DOHH2 (cell line): ENCODE data around the gene ANKMY1.

ENCODE experiments used
- CTCF ChIP-seq: fragments of 200-600 bp; sonication (generic); IDR thresholded peaks from one replicate; pipeline ENCODE4 v1.5.1; 2014; ENCODE audit warnings: antibody characterized with exemption, mild to moderate bottlenecking, low read depth, low read length; ENCODE audit not compliant: poor library complexity, severe bottlenecking
- EZH2phosphoT487 ChIP-seq: fragments of 200-600 bp; sonication (generic); IDR thresholded peaks from 2 replicates; pipeline ENCODE4 v1.6.1; 2017; ENCODE audit warnings: borderline replicate concordance, mild to moderate bottlenecking, antibody characterized with exemption, low read length, moderate library complexity, mixed read lengths

DNA sequence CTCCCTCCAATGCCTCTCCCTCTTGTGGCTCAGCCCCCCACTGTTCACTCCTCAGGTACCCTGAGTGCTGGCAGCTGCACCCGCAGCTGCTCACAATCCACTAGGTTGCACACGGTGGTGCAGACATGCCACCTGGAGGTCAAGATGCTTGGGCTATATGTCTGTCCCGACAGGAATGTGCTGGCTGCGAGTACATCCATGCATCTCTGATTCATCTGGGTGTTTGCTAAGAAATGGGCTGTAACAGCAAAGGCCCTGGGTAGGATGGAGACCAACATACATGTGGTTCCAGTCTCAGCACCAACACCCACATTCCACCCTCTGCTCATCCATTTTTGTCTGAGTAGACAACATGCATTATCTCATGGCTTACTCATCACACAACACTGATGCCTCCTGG is 31.3 kb downstream of the ANKMY1 start:
- TF ChIP-seq CTCF, result no peak
- no peak for TF ChIP-seq EZH2phosphoT487
